Measurements from ENCODE around the gene OR4D10. TPM values are rescaled to one million over a fixed set of nuclear protein-coding genes. Genes with fewer than 3 reads are reported as not detected.

Gene OR4D10
- total RNA-seq, 1 donor from 2014 or later, result not detected

Other genes starting within 250 kb of the OR4D10 start
- gene OR5AN1, start 114.4 kb upstream of the OR4D10 start, total RNA-seq, result not detected in 2 replicates
- not detected in 2 replicates for gene OR5A2, start 46.9 kb upstream of the OR4D10 start, total RNA-seq
- not detected in 2 replicates for gene OR5A1, start 36.8 kb upstream of the OR4D10 start, total RNA-seq
- not detected in 2 replicates for gene OR4D6, start 16.4 kb upstream of the OR4D10 start, total RNA-seq
- gene OR4D11, start 30.3 kb downstream of the OR4D10 start, total RNA-seq, result not detected in 2 replicates
- gene OR4D9, start 38.2 kb downstream of the OR4D10 start, total RNA-seq, result not detected in 2 replicates
- gene OSBP, start 142.5 kb downstream of the OR4D10 start, total RNA-seq, result 42.8 and 43.4 TPM in 2 replicates
- 69.0 and 71.2 TPM in 2 replicates for gene PATL1, start 195.7 kb downstream of the OR4D10 start, total RNA-seq
- not detected in 2 replicates for gene OR10V1, start 240.5 kb downstream of the OR4D10 start, total RNA-seq

Data from activated T-helper 2 cell treated with anti-CD3 and anti-CD28 coated beads, Interferon-gamma antibody, Interleukin-2, Interleukin-4, amounts not matched to agents 10 μg/mL and 5 μg/mL and 100 μg/mL, durations not matched to agents 14 hours and 24 hours and 36 hours (primary cell).